Breast epithelium (tissue), 3 donors: Measurements from ENCODE around the gene GTF2IRD2.
"Not testable (repeated sequence)": the region's sequence is repeated elsewhere in the genome, so short reads cannot be mapped to it uniquely, and the experiment has no call there.

ENCODE experiments used
- POLR2AphosphoS5 ChIP-seq, 3 donors: sonication (generic); formaldehyde crosslinking; IDR thresholded peaks; one replicate each; pipeline ENCODE4 v1.6.1; 2017; ENCODE audit warnings: antibody characterized with exemption in 3 of 3
- TF ChIP-seq, protein P1 (sequence below), 3 donors: fragments of 450-650 bp; IDR thresholded peaks; one replicate each; pipeline ENCODE4 v1.5.1; 2016 to 2017; ENCODE audit warnings: antibody characterized with exemption in 3 of 3, mild to moderate bottlenecking in 3 of 3, moderate library complexity in 3 of 3

DNA sequence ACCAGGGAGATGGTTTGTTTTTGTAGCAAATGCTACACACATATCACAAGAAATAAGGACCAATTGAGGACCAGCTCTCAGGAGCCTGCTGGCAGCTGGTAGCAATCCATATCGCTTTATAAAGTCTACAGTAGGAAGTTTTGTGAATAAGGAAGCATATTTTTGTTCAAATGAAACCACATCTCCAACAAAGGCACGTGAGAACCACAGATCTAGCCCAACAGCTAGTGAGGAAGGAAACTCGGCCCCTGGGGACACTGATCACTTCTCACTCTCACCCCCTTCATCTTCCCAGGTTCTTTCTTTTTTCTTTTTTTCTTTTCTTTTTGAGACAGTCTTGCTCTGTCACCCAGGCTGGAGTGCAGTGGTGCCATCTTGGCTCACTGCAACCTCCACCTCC, 35.5 kb downstream of the GTF2IRD2 start:
- TF ChIP-seq, protein P1, sequence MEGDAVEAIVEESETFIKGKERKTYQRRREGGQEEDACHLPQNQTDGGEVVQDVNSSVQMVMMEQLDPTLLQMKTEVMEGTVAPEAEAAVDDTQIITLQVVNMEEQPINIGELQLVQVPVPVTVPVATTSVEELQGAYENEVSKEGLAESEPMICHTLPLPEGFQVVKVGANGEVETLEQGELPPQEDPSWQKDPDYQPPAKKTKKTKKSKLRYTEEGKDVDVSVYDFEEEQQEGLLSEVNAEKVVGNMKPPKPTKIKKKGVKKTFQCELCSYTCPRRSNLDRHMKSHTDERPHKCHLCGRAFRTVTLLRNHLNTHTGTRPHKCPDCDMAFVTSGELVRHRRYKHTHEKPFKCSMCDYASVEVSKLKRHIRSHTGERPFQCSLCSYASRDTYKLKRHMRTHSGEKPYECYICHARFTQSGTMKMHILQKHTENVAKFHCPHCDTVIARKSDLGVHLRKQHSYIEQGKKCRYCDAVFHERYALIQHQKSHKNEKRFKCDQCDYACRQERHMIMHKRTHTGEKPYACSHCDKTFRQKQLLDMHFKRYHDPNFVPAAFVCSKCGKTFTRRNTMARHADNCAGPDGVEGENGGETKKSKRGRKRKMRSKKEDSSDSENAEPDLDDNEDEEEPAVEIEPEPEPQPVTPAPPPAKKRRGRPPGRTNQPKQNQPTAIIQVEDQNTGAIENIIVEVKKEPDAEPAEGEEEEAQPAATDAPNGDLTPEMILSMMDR (IDR thresholded peaks at IDR 0.05): not testable (repeated sequence)
- TF ChIP-seq POLR2AphosphoS5 (IDR thresholded peaks at IDR 0.05): not testable (repeated sequence)
